Pons (tissue), 1 donor: ENCODE measurements around the gene SH3GL2.
A peak's percentile ranks its signal among the peaks of the same experiment; 100 is the strongest.

ENCODE experiments used
- DNase-seq: peaks from one replicate; pipeline ENCODE4 v3.0.0-alpha.2; 2016; ENCODE audit warnings: low spot score

The SH3GL2 gene

GRCh38 chr9:17578911-17579793 is at the start of gene SH3GL2:
SH3GL2 (plus strand) TSS chr9:17579066.
- no peak for DNase-seq

GRCh38 chr9:17531642-17532254 is 47.1 kb upstream of the SH3GL2 start:
- DNase-seq = peak; percentile 23

- DNase-seq = no peak
Observed at GRCh38 chr9:17532461-17532860, 46.4 kb upstream of the SH3GL2 start.

GRCh38 chr9:17535176-17535575 is 43.7 kb upstream of the SH3GL2 start:
- no peak for DNase-seq

GRCh38 chr9:17536027-17536426 is 42.8 kb upstream of the SH3GL2 start:
- DNase-seq = no peak

- no peak for DNase-seq
Observed at GRCh38 chr9:17551023-17551422, 27.8 kb upstream of the SH3GL2 start.

GRCh38 chr9:17555362-17556054 is 23.4 kb upstream of the SH3GL2 start:
- DNase-seq = no peak

- no peak for DNase-seq
Observed at GRCh38 chr9:17556255-17556654, 22.6 kb upstream of the SH3GL2 start.

- DNase-seq = no peak
Observed at GRCh38 chr9:17556935-17557334, 21.9 kb upstream of the SH3GL2 start.

- no peak for DNase-seq
Observed at GRCh38 chr9:17571825-17572224, 7.0 kb upstream of the SH3GL2 start.

- DNase-seq = no peak
Observed at GRCh38 chr9:17574342-17574741, 4.5 kb upstream of the SH3GL2 start.

GRCh38 chr9:17578577-17578910 is 322 bp upstream of the SH3GL2 start:
- no peak for DNase-seq

GRCh38 chr9:17580119-17580518 is 1.3 kb downstream of the SH3GL2 start:
- DNase-seq = no peak

- no peak for DNase-seq
Observed at GRCh38 chr9:17587113-17587512, 8.2 kb downstream of the SH3GL2 start.

GRCh38 chr9:17588395-17588794 is 9.5 kb downstream of the SH3GL2 start:
- no peak for DNase-seq

GRCh38 chr9:17588941-17589340 is 10.1 kb downstream of the SH3GL2 start:
- no peak for DNase-seq

GRCh38 chr9:17589771-17590170 is 10.9 kb downstream of the SH3GL2 start:
- DNase-seq = no peak

GRCh38 chr9:17594961-17595360 is 16.1 kb downstream of the SH3GL2 start:
- DNase-seq = no peak

- no peak for DNase-seq
Observed at GRCh38 chr9:17597977-17598376, 19.1 kb downstream of the SH3GL2 start.

- DNase-seq = no peak
Observed at GRCh38 chr9:17600962-17601593, 22.2 kb downstream of the SH3GL2 start.

- DNase-seq = no peak
Observed at GRCh38 chr9:17604556-17604955, 25.7 kb downstream of the SH3GL2 start.

- no peak for DNase-seq
Observed at GRCh38 chr9:17609312-17610005, 30.6 kb downstream of the SH3GL2 start.
